Mucosa of descending colon (tissue), 3 donors: ENCODE data around the gene HCFC1R1. TPM values are rescaled to one million over a fixed set of nuclear protein-coding genes. Genes with fewer than 3 reads are reported as not detected.

Experiments used
- ATAC-seq: fragments of 200-7000 bp; cut with Tn5 transposase; one replicate; pipeline ENCODE4 v1.9.1; 2020; ENCODE audit warnings: mild to moderate bottlenecking, moderate library complexity
- DNase-seq, 3 donors: peaks; one replicate each; pipeline ENCODE4 v3.0.0-alpha.2; 2020
- H3K36me3 ChIP-seq: fragments of 200-600 bp; one replicate; pipeline ENCODE4 v1.8.0; 2021; ENCODE audit warnings: low read depth, mild to moderate bottlenecking
- H3K4me1 ChIP-seq: fragments of 200-600 bp; one replicate; pipeline ENCODE4 v1.8.0; 2021; ENCODE audit warnings: low read depth, mild to moderate bottlenecking
- H3K4me3 ChIP-seq: fragments of 200-600 bp; one replicate; pipeline ENCODE4 v1.8.0; 2021; ENCODE audit warnings: mild to moderate bottlenecking
- H3K9me3 ChIP-seq: fragments of 200-600 bp; one replicate; pipeline ENCODE4 v1.8.0; 2021; ENCODE audit warnings: mild to moderate bottlenecking
- intact Hi-C, 2 donors: fragments of 100-400 bp; cut with DNase I in 1 of 2; cut with micrococcal nuclease in 1 of 2; formaldehyde crosslinking; loops; one replicate each; pipeline versions ENCODE4 v1.11.0 to v1.11.1; 2022; cut with DNase I, micrococcal nuclease
- total RNA-seq, 3 donors: library from RNA; stranded (reverse); fragmentation: NEBNext Ultra II Directional in 2 of 3; extraction: Animal tissue kit (Norgen Biotek cat#: 25700) in 2 of 3; gene quantifications; one replicate each; pipeline versions ENCODE4 v1.2.1 to v1.2.4, GENCODE V29; 2021 to 2023
- TF ChIP-seq, protein P1 (sequence below): fragments of 200-600 bp; IDR thresholded peaks from one replicate; pipeline ENCODE4 v1.8.0; 2022; ENCODE audit warnings: antibody characterized with exemption, mild to moderate bottlenecking
- donor health status: DM: no; HTN: no; CAD: no; lungs with moderate emphysema.
- donor health status: DM: no; HTN: no; CAD: no.
- donor health status: DM: no; HTN: yes; CAD: no.

Gene HCFC1R1
- total RNA-seq, 3 donors from 2014 or later, result 19.7 to 33.3 (median 26.5) TPM

DNA sequence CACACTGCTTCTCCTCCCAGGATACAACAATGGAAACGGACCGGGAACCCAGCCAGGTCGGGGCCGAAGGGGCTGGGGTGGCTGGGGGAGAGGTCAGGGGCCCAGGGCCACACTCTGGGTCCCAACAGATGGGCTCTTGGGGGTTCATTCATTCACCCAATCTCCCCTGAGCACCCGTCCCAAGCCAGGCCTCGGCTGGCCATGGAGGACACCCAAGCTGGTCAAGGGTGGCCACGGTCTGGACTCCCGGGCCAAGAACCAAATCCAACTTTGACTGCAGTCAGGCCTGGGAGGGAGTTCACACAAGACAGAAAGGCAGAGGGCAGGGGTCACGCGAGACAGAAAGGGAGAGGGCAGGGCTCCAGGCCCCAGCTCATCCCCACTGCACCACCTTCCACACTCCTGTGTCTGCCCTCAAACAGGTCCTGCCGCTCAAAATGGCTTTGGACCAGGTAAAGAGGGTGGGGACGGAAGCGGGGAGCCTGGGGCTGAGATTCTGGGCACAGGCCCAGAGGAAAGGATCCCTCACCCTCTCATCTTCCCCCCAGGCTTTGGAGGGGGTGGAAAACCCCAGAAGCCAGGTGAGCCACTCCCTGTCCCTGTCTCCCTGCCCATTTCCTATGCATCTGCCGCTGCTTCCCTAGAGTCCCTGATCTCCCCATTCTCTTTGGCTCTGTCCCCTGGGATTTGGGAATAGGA, 31.2 kb downstream of the HCFC1R1 start:
- ATAC-seq, result no peak
- Histone ChIP-seq H3K4me3 (no peak overlapping the region), H3K9me3 (no peaks in the 10 kb centered on the region), H3K36me3 (no peaks in the 10 kb centered on the region), H3K4me1 (no peaks in the 10 kb centered on the region)
- TF ChIP-seq, protein P1, sequence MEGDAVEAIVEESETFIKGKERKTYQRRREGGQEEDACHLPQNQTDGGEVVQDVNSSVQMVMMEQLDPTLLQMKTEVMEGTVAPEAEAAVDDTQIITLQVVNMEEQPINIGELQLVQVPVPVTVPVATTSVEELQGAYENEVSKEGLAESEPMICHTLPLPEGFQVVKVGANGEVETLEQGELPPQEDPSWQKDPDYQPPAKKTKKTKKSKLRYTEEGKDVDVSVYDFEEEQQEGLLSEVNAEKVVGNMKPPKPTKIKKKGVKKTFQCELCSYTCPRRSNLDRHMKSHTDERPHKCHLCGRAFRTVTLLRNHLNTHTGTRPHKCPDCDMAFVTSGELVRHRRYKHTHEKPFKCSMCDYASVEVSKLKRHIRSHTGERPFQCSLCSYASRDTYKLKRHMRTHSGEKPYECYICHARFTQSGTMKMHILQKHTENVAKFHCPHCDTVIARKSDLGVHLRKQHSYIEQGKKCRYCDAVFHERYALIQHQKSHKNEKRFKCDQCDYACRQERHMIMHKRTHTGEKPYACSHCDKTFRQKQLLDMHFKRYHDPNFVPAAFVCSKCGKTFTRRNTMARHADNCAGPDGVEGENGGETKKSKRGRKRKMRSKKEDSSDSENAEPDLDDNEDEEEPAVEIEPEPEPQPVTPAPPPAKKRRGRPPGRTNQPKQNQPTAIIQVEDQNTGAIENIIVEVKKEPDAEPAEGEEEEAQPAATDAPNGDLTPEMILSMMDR, result no peak
- no peak for DNase-seq
- intact Hi-C loops, result no loop called here

DNA sequence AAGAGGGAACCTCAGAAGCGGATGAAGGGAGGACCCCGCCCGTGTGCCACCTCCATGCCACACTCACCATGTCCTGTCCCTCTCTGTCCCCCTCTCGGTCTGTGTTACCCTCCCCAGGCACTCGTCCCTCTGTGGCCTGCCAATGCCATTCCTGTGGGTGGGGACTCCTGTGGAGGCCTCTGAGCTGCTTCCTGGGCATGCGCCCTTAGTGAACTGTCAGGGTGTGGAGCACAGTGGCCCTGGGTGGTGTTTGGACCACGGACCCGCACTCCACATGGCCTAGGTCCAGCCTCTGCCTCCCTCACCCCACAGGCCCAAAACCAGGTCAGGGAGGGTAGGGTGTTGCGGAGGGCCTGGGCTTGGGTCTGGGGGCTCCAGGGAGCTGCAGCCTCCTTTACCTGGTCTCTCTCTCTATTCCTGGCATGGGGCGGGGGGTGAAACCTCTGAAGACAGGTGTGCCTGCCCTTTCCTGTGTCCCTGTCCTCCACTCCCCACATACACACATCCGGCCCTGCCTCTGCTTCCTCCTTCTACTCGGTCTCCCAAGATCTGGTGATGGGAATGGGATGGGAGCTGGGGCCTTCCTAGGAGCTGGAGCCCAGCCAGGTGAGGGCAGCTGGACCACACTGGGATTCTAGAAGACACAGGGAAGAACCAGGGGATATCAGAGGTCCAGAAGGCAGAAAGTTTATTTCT, 32.0 kb downstream of the HCFC1R1 start:
- Histone ChIP-seq H3K4me1 (no peaks in the 10 kb centered on the region), H3K36me3 (no peaks in the 10 kb centered on the region), H3K4me3 (no peak overlapping the region), H3K9me3 (no peaks in the 10 kb centered on the region)
- intact Hi-C loops, result no loop called here
- peak; percentile 61 for ATAC-seq
- DNase-seq, result no peak
- TF ChIP-seq, protein P1, result no peak

DNA sequence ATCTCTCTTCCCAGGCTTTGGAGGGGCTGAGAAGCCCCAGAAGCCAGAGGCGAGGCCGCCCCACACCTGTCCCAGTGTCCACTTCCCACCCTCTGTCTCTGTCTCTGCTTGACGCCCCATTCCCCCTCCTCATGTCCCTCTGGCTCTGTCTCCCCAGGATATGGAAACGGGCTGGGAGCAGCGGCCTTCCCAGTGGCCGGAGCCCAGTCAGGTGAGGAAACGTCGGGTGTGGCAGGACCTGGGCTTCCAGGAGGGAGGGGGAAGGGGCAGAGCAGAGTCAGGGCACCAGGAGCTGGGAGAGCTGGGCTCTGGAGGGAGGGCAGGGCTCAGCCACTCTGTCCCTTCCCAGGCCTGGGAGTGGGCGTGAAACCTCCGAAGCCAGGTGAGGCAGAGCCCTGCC, 32.9 kb downstream of the HCFC1R1 start:
- H3K36me3 ChIP-seq, result no peaks in the 10 kb centered on the region

DNA sequence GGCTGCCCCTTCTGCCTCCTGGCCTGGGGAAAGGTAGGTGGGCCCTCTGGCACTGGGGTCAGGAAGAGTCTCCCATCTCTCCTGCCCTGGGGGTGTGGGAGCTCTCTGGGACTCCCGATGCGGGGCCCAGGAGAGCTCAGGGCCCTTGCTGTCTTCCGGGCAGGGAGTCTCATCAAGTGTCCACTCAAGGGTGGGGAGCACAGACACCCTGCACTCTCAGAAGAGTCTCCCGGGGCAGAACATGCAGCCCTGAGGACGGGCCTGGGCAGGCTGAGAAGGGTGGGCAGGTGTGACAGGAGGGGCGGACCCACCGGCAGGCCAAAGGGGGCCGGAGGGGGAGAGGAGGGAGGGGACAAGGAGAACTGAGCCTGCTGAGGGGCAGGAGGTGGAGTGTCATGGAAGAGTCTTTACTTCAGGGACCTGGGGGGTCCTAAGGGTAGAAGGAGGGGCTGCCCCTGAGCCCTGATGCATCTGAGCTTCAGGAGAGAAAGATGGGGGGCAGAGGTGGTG, 35.1 kb downstream of the HCFC1R1 start:
- intact Hi-C loops, result no loop called here
- no peaks in the 10 kb centered on the region for H3K9me3 ChIP-seq
- H3K36me3 ChIP-seq, result no peaks in the 10 kb centered on the region
- H3K4me1 ChIP-seq, result peaks cover 6% of the 10 kb centered on the region
- ATAC-seq (no peak), DNase-seq (no peak)
- H3K4me3 ChIP-seq, result no peak overlapping the region
- TF ChIP-seq, protein P1, result no peak

More for the DNA sequence above, 32.9 kb downstream of the HCFC1R1 start:
- ATAC-seq (peak; percentile 77), DNase-seq (peak in 1 of 3 donors; percentile 60)
- Histone ChIP-seq H3K9me3 (no peaks in the 10 kb centered on the region), H3K4me3 (no peak overlapping the region), H3K4me1 (no peaks in the 10 kb centered on the region)
- TF ChIP-seq, protein P1, result no peak
- intact Hi-C loops, result no loop called here

- no peaks in the 10 kb centered on the region for H3K36me3 ChIP-seq
These were observed 35.9 kb downstream of the HCFC1R1 start for GRCh38 chr16:2987833-2988232.

More at GRCh38 chr16:2987833-2988232, 35.9 kb downstream of the HCFC1R1 start:
- DNase-seq, result no peak
- Histone ChIP-seq H3K4me3 (no peak overlapping the region), H3K9me3 (no peaks in the 10 kb centered on the region), H3K4me1 (peaks cover 7% of the 10 kb centered on the region)
- intact Hi-C loops, result no loop called here
- TF ChIP-seq, protein P1, result no peak
- ATAC-seq, result no peak
